ENCODE measurements around the gene MYO10.

Gene MYO10

DNA sequence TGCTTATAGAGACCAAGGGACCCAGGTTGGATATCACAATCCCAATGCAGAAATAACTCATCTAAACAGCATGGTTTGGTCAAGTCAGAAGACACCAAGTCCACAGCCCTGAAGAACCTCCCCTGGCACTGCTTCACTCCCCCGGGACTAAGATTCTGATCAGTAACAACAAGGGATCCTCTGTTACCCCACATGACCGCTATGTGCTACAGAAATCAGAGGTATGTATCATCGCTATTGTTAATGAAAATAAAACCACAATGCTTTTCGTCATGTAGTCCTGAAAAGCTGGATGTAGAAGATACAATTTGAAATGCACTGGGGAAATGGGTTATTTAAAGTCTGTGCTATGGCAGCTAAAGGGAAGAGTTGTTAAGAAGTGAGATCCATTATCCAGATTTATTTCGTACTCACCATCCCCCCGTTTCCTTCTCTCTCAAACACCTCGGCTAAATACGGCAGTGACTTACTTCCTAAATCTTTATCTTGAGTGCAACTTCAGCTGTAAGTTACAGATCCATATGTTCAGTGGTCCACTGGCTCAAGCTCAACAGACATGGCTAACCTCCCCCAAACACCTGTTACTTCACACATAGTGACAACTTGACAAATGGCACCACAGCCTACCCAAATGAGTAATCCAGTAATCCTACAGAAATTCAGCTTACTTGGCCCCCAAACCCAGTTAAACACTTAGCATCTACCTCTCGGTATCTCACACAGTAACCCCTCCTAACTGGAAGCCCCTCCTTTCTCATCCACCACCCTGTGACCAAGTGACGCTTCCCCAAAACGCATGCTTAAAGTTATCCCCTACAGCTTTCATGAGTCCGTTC is 129.2 kb downstream of the MYO10 start:
- no peak for DNase-seq (ENCODE audit: low read depth, low spot score)
- H3K4me1 ChIP-seq (ENCODE audit: control insufficient read depth, insufficient read depth, low read length) = 0 out of 2 replicates have a peak, but pooled peaks cover 2% of the 10 kb centered on the region
- no peaks in the 10 kb centered on the region for H3K9me3 ChIP-seq (ENCODE audit: control insufficient read depth, insufficient read depth, low read length)
- H3K36me3 ChIP-seq (ENCODE audit: control insufficient read depth, insufficient read depth, low read length) = no peaks in the 10 kb centered on the region
- WGBS (ENCODE audit: insufficient coverage, insufficient read length) = no CpG with 5 or more reads among the region's 12 CpGs
- no peaks in the 10 kb centered on the region for H3K27me3 ChIP-seq (ENCODE audit: control insufficient read depth, insufficient read depth, low read length)
- H3K27ac ChIP-seq (ENCODE audit: low read length) = no peak overlapping the region
- H3K4me3 ChIP-seq (ENCODE audit: low read length) = no peak overlapping the region

GRCh38 chr5:16805486-16805885 is 130.6 kb downstream of the MYO10 start:
- no CpG with 5 or more reads among the region's 7 CpGs for WGBS (ENCODE audit: insufficient coverage, insufficient read length)
- Histone ChIP-seq H3K27ac (ENCODE audit: low read length) (no peak overlapping the region), H3K4me1 (ENCODE audit: control insufficient read depth, insufficient read depth, low read length) (0 out of 2 replicates have a peak, but pooled peaks cover 2% of the 10 kb centered on the region), H3K27me3 (ENCODE audit: control insufficient read depth, insufficient read depth, low read length) (no peaks in the 10 kb centered on the region), H3K9me3 (ENCODE audit: control insufficient read depth, insufficient read depth, low read length) (no peaks in the 10 kb centered on the region), H3K36me3 (ENCODE audit: control insufficient read depth, insufficient read depth, low read length) (no peaks in the 10 kb centered on the region), H3K4me3 (ENCODE audit: low read length) (no peak overlapping the region)
- no peak for DNase-seq (ENCODE audit: low read depth, low spot score)

- no peak overlapping the region for H3K27ac ChIP-seq (ENCODE audit: low read length)
- WGBS (ENCODE audit: insufficient coverage, insufficient read length) = no CpG with 5 or more reads among the region's 9 CpGs
- H3K9me3 ChIP-seq (ENCODE audit: control insufficient read depth, insufficient read depth, low read length) = no peaks in the 10 kb centered on the region
- no peaks in the 10 kb centered on the region for H3K36me3 ChIP-seq (ENCODE audit: control insufficient read depth, insufficient read depth, low read length)
- no peak overlapping the region for H3K4me3 ChIP-seq (ENCODE audit: low read length)
- no peaks in the 10 kb centered on the region for H3K27me3 ChIP-seq (ENCODE audit: control insufficient read depth, insufficient read depth, low read length)
- no peak for DNase-seq (ENCODE audit: low read depth, low spot score)
- 0 out of 2 replicates have a peak, but pooled peaks cover 2% of the 10 kb centered on the region for H3K4me1 ChIP-seq (ENCODE audit: control insufficient read depth, insufficient read depth, low read length)
These were observed 132.3 kb downstream of the MYO10 start for GRCh38 chr5:16803831-16804230.

GRCh38 chr5:16800477-16800876 is 135.6 kb downstream of the MYO10 start:
- WGBS (ENCODE audit: insufficient coverage, insufficient read length) = no CpG with 5 or more reads among the region's 10 CpGs
- DNase-seq (ENCODE audit: low read depth, low spot score) = no peak
- Histone ChIP-seq H3K27me3 (ENCODE audit: control insufficient read depth, insufficient read depth, low read length) (no peaks in the 10 kb centered on the region), H3K4me1 (ENCODE audit: control insufficient read depth, insufficient read depth, low read length) (no peaks in the 10 kb centered on the region), H3K9me3 (ENCODE audit: control insufficient read depth, insufficient read depth, low read length) (no peaks in the 10 kb centered on the region), H3K36me3 (ENCODE audit: control insufficient read depth, insufficient read depth, low read length) (no peaks in the 10 kb centered on the region), H3K27ac (ENCODE audit: low read length) (no peak overlapping the region), H3K4me3 (ENCODE audit: low read length) (no peak overlapping the region)

DNA sequence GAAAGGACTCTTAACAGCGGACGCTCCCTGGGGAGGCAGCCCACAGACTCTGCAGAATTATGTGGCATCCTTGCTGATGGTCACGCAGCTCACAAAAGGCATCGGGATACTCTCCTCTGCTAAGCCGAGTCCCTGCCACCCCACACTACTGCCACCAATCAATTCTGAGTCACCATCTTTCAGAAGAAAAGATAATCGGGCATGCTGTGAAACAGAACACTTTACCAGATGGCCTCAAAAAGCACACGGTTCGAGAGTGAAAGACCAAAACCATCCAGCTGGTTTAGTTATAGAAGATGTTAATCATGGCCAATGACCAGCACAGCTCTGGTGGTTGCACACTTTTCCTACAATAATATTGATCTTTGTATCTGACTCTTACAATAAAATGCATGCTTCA is 136.3 kb downstream of the MYO10 start:
- Histone ChIP-seq H3K36me3 (ENCODE audit: control insufficient read depth, insufficient read depth, low read length) (no peaks in the 10 kb centered on the region), H3K27ac (ENCODE audit: low read length) (no peak overlapping the region), H3K4me1 (ENCODE audit: control insufficient read depth, insufficient read depth, low read length) (no peaks in the 10 kb centered on the region), H3K27me3 (ENCODE audit: control insufficient read depth, insufficient read depth, low read length) (no peaks in the 10 kb centered on the region), H3K4me3 (ENCODE audit: low read length) (no peak overlapping the region), H3K9me3 (ENCODE audit: control insufficient read depth, insufficient read depth, low read length) (no peaks in the 10 kb centered on the region)
- DNase-seq (ENCODE audit: low read depth, low spot score) = no peak
- WGBS (ENCODE audit: insufficient coverage, insufficient read length) = no CpG with 5 or more reads among the region's 8 CpGs

GRCh38 chr5:16797951-16798350 is 138.1 kb downstream of the MYO10 start:
- WGBS (ENCODE audit: insufficient coverage, insufficient read length) = no CpG with 5 or more reads among the region's 2 CpGs
- H3K4me1 ChIP-seq (ENCODE audit: control insufficient read depth, insufficient read depth, low read length) = no peaks in the 10 kb centered on the region
- H3K27ac ChIP-seq (ENCODE audit: low read length) = no peak overlapping the region
- DNase-seq (ENCODE audit: low read depth, low spot score) = no peak
- H3K27me3 ChIP-seq (ENCODE audit: control insufficient read depth, insufficient read depth, low read length) = no peaks in the 10 kb centered on the region
- no peak overlapping the region for H3K4me3 ChIP-seq (ENCODE audit: low read length)
- H3K9me3 ChIP-seq (ENCODE audit: control insufficient read depth, insufficient read depth, low read length) = no peaks in the 10 kb centered on the region
- no peaks in the 10 kb centered on the region for H3K36me3 ChIP-seq (ENCODE audit: control insufficient read depth, insufficient read depth, low read length)

DNA sequence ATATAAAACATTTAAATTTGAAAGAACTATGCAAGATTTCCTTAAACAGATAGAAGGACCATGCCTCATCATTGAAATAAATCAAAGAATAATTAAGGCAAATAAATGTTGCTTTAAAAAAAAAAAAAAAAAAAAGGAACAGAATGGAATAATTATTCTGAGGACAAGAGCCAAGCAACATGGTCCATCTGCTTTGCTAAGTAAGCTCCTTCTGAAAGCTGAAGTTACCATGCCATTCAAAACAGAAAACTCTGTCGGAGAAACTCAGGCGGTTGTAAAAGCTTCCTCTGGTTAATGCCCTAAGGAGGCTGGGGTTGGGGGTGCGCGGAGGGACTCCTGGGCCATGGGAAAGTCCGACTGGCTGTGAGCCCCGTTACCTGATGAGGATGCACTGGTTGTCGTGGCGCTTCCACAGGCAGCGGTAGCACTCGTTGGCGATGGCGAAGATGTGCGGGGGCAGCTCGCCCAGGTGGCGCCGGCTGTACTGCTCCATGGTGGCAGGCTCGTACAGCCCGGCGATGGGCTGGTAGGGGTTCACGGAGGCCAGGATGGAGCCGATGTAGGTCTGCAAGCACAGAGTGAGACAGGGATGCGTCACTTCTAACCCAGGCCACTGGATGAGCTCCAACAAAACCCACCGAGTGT is 141.7 kb downstream of the MYO10 start:
- H3K9me3 ChIP-seq (ENCODE audit: control insufficient read depth, insufficient read depth, low read length) = no peaks in the 10 kb centered on the region
- no peak overlapping the region for H3K27ac ChIP-seq (ENCODE audit: low read length)
- no peaks in the 10 kb centered on the region for H3K4me1 ChIP-seq (ENCODE audit: control insufficient read depth, insufficient read depth, low read length)
- H3K4me3 ChIP-seq (ENCODE audit: low read length) = no peak overlapping the region
- no peaks in the 10 kb centered on the region for H3K27me3 ChIP-seq (ENCODE audit: control insufficient read depth, insufficient read depth, low read length)
- WGBS (ENCODE audit: insufficient coverage, insufficient read length) = no CpG with 5 or more reads among the region's 23 CpGs
- no peak for DNase-seq (ENCODE audit: low read depth, low spot score)
- no peaks in the 10 kb centered on the region for H3K36me3 ChIP-seq (ENCODE audit: control insufficient read depth, insufficient read depth, low read length)

GRCh38 chr5:16792598-16793275 is 143.4 kb downstream of the MYO10 start:
- DNase-seq (ENCODE audit: low read depth, low spot score) = no peak
- Histone ChIP-seq H3K9me3 (ENCODE audit: control insufficient read depth, insufficient read depth, low read length) (no peaks in the 10 kb centered on the region), H3K27ac (ENCODE audit: low read length) (no peak overlapping the region), H3K27me3 (ENCODE audit: control insufficient read depth, insufficient read depth, low read length) (no peaks in the 10 kb centered on the region), H3K4me1 (ENCODE audit: control insufficient read depth, insufficient read depth, low read length) (no peaks in the 10 kb centered on the region), H3K4me3 (ENCODE audit: low read length) (no peak overlapping the region), H3K36me3 (ENCODE audit: control insufficient read depth, insufficient read depth, low read length) (no peaks in the 10 kb centered on the region)
- WGBS (ENCODE audit: insufficient coverage, insufficient read length) = no CpG with 5 or more reads among the region's 13 CpGs

GRCh38 chr5:16791904-16792597 is 144.0 kb downstream of the MYO10 start:
- Histone ChIP-seq H3K27ac (ENCODE audit: low read length) (no peak overlapping the region), H3K36me3 (ENCODE audit: control insufficient read depth, insufficient read depth, low read length) (no peaks in the 10 kb centered on the region), H3K9me3 (ENCODE audit: control insufficient read depth, insufficient read depth, low read length) (no peaks in the 10 kb centered on the region), H3K4me3 (ENCODE audit: low read length) (no peak overlapping the region), H3K27me3 (ENCODE audit: control insufficient read depth, insufficient read depth, low read length) (no peaks in the 10 kb centered on the region), H3K4me1 (ENCODE audit: control insufficient read depth, insufficient read depth, low read length) (no peaks in the 10 kb centered on the region)
- no CpG with 5 or more reads among the region's 10 CpGs for WGBS (ENCODE audit: insufficient coverage, insufficient read length)
- DNase-seq (ENCODE audit: low read depth, low spot score) = no peak

DNA sequence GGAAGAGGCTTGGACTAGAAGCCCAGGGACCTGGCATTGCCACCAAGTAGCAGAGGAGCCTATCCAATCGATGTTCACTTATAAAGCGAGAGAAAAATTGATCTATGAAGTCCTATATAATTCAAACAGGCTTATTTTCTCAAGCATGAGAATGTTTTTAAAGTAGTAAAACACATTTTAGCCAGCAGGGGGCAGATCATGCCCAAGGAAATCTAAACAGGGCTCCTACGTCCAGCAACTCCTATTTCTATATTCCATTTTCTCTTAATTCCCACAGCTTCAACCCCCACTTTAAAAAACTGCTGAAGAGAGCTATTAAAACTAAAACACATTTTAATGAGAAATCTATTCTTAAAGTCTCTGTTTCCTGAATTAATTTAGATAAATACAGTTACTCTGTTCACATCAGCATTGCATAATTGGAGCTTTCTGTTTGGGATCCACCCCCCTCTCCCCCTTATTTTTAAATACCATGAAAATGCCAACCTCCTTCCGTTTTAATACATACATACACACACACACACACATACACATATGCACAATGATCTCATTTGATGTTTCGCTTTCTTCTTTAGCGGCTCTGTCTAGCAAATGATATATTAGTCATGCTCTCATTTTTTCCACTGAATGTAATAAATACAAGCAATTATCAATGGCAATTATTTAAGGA is 144.9 kb downstream of the MYO10 start:
- Histone ChIP-seq H3K36me3 (ENCODE audit: control insufficient read depth, insufficient read depth, low read length) (no peaks in the 10 kb centered on the region), H3K9me3 (ENCODE audit: control insufficient read depth, insufficient read depth, low read length) (no peaks in the 10 kb centered on the region), H3K27ac (ENCODE audit: low read length) (no peak overlapping the region), H3K4me1 (ENCODE audit: control insufficient read depth, insufficient read depth, low read length) (no peaks in the 10 kb centered on the region), H3K27me3 (ENCODE audit: control insufficient read depth, insufficient read depth, low read length) (no peaks in the 10 kb centered on the region), H3K4me3 (ENCODE audit: low read length) (no peak overlapping the region)
- no CpG with 5 or more reads among the region's 6 CpGs for whole genome bisulfite sequencing (ENCODE audit: insufficient coverage, insufficient read length)
- no peak for DNase-seq (ENCODE audit: low read depth, low spot score)
